ENCODE measurements around the gene MRPL14. TPM values are rescaled to one million over a fixed set of nuclear protein-coding genes. Genes with fewer than 3 reads are reported as not detected.
A peak's percentile ranks its signal among the peaks of the same experiment; 100 is the strongest.

The MRPL14 gene
- total and polyA plus RNA-seq, 8 donors = 8.7 to 30.4 (median 14.1) TPM

DNA sequence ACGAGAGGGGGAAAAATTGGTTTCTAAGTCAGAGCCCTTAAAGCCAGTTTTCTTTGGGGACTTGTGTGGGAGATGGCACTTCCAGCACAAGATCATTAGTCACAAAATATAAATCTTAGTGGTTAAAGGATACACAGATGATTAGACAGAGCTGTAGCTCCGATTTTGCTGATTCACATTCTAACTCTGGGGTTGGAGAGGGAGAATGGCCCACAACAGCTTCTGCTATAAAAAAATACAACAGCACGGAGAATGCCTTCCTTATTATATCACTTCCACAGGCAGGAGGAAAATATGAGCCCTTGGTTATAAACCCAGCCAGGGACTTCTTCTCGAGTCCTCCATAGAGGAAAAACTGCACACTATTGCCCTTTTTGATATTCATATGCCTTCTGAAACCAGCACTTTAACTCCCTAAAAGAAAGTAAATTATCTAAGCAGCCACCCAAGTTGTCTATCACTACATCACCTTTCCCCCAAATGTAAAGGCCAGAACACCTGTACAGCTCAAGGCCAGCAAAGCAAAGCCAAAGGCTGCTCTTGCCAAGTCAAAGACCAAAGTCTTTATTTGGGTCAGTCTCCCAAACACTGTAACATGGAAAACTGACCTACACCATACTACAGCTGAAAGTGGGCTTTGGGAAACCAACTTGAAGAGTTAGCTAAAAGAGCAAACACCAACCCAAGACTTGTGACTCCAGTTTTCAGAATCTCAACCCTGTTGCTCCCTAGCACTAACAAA is 10.4 kb downstream of the MRPL14 start:
- no peaks in the 10 kb centered on the region for H3K9me3 ChIP-seq
- intact Hi-C loops (cut with DNase I) = no loop called here
- H3K4me3 ChIP-seq = no peak overlapping the region
- 42 to 56% methylated on average over 4 of the region's 4 CpGs for WGBS, 2 donors
- peak in 1 of 6 donors; percentile 35 for DNase-seq
- TF ChIP-seq, protein P1, sequence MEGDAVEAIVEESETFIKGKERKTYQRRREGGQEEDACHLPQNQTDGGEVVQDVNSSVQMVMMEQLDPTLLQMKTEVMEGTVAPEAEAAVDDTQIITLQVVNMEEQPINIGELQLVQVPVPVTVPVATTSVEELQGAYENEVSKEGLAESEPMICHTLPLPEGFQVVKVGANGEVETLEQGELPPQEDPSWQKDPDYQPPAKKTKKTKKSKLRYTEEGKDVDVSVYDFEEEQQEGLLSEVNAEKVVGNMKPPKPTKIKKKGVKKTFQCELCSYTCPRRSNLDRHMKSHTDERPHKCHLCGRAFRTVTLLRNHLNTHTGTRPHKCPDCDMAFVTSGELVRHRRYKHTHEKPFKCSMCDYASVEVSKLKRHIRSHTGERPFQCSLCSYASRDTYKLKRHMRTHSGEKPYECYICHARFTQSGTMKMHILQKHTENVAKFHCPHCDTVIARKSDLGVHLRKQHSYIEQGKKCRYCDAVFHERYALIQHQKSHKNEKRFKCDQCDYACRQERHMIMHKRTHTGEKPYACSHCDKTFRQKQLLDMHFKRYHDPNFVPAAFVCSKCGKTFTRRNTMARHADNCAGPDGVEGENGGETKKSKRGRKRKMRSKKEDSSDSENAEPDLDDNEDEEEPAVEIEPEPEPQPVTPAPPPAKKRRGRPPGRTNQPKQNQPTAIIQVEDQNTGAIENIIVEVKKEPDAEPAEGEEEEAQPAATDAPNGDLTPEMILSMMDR (IDR thresholded peaks at IDR 0.05) = no peak
- no peak for FAIRE-seq
- H3K4me1 ChIP-seq = peaks cover 15 to 37% (median 21%) of the 10 kb centered on the region in 3 donors
- H3K36me3 ChIP-seq = peaks cover 0 to 23% (median 4%) of the 10 kb centered on the region in 3 donors
- peak overlapping the region in 3 of 4 donors; percentile 0 to 55 (median 31) for H3K27ac ChIP-seq
- no peaks in the 10 kb centered on the region for H3K27me3 ChIP-seq
- peak; percentile 22 to 59 (median 35) for ATAC-seq

DNA sequence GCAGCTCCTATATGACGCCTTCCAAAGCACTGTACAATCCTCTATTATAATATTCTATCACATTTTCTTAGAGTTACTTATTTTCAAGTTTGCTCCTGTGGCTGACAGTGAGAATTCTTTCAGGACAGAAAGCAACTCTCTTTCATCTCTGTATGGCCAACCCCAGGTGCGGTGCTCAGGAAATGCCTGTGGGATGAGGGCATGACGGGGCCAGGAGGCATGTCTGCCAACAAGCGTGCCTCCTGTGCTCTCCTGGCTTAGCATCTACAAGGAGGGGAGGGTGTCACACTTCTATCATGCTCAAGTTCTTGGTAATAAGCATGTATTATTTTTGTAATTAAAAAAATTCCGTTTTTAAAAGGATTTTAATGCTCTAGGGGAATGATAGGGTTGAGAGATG is 11.4 kb downstream of the MRPL14 start:
- intact Hi-C loops (cut with DNase I) = no loop called here
- H3K4me3 ChIP-seq = no peak overlapping the region
- no peak overlapping the region for H3K27ac ChIP-seq
- no peaks in the 10 kb centered on the region for H3K9me3 ChIP-seq
- H3K36me3 ChIP-seq = peaks cover 0 to 23% (median 4%) of the 10 kb centered on the region in 3 donors
- FAIRE-seq (no peak), ATAC-seq (no peak), DNase-seq (no peak)
- TF ChIP-seq, protein P1 (IDR thresholded peaks at IDR 0.05) = no peak
- 78 to 79% methylated on average over 5 of the region's 5 CpGs for WGBS, 2 donors
- no peaks in the 10 kb centered on the region for H3K27me3 ChIP-seq
- H3K4me1 ChIP-seq = peaks cover 15 to 31% (median 21%) of the 10 kb centered on the region in 3 donors

DNA sequence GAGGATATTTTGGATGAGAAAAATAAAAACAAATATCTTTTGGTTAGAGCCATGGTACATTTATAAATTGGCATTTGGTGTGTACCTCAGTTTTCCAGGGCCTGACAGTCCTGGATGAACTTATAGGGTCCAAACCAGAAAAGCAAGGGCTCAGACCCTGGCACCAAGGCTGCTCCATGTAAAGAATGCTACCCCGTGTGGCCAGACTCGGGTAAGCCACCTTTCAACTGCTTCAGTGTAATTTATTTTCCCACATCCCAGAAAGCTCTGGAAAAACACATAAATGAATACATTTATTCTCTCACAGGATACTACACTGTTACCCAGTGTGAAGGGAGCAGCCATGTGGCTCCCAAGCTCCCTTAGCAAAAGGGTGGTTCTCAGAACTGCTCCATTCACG is 13.8 kb downstream of the MRPL14 start:
- 59 to 61% methylated on average over 3 of the region's 3 CpGs for WGBS, 2 donors
- Histone ChIP-seq H3K9me3 (no peaks in the 10 kb centered on the region), H3K27me3 (no peaks in the 10 kb centered on the region), H3K4me3 (no peak overlapping the region), H3K36me3 (peaks cover 0 to 23% (median 4%) of the 10 kb centered on the region in 3 donors), H3K4me1 (peaks cover 8 to 22% (median 12%) of the 10 kb centered on the region in 3 donors), H3K27ac (no peak overlapping the region)
- ATAC-seq (no peak), DNase-seq (no peak), FAIRE-seq (no peak)
- intact Hi-C loops (cut with DNase I) = no loop called here
- TF ChIP-seq, protein P1 (IDR thresholded peaks at IDR 0.05) = no peak

DNA sequence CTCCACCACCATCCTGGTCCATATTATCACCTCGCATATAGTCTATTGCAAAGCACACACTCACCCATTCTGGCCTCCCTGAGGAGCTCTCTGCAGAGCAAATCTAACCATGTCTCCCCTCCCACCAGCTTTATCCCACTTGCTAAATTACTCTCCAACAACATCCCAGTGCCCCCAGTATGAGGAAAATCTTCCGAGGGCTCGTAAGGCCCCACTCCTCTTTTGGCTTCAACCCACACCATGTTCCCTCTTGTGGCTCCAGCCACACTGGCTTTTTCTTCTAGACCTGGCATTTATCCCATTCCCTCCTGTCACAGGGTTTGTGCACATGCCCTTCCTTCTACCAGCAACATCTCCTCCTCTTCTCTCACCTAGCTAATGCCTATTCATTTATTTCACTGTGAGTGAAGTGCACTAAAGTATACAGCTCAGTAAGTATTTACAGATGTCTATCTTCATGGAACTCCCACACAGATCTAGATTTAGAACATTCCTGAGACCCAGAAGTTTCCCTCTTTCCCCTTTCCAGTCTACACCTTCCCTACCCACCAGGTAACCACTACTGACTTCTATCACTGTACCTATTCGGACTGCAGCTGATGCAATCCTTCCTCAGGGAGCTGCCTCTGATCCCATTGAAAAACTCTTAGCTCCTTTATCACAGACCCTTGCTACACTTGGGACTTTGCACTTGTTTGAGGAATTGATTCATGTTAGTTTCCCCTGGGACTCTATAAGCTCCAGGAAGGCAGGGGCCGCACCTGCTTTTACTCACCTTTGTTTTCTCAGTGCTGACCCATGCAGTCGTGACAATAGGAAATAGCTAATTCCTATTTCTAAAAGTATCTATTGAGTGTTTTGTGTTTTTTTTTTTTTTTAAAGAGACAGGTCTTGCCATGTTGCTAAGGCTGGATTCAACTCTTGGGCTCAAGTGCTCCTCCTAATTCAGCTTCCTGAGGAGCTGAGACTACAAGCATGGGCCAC is 15.5 kb downstream of the MRPL14 start:
- Histone ChIP-seq H3K36me3 (peaks cover 0 to 23% (median 4%) of the 10 kb centered on the region in 3 donors), H3K27me3 (no peaks in the 10 kb centered on the region), H3K4me3 (no peak overlapping the region), H3K4me1 (peaks cover under 1 to 5% (median under 1%) of the 10 kb centered on the region in 3 donors), H3K9me3 (no peaks in the 10 kb centered on the region), H3K27ac (no peak overlapping the region)
- FAIRE-seq (no peak), ATAC-seq (peak in 1 of 4 donors; percentile 26), DNase-seq (no peak)
- intact Hi-C loops (cut with DNase I) = no loop called here
- WGBS, 2 donors = 67 to 79% methylated on average over 6 of the region's 6 CpGs
- TF ChIP-seq, protein P1 (IDR thresholded peaks at IDR 0.05) = no peak

Data from pancreas (tissue), 10 donors.